Measurements from ENCODE around the gene MYO5B.

MYO5B gene

DNA sequence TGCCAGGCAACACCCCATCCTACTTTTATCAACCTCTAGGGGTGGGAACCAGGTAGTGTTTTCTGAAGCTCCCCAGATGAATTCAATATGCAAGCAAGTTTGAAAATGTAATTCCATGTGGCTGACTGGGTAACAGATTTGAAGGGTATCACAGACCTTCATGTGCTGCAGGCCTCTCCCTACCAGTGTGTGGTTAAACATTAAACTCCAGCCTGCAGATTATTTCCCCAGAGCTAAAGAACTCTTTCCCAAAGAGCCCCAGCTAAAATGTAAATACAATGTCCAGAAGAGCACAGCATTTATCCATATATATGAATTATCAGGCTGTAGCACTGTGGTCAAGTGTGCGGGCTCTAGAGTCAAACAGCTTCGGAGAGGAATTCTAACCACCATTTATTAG is 134.1 kb downstream of the MYO5B start:
- Histone ChIP-seq H2AFZ (ENCODE audit: low read length) (no peak overlapping the region), H3K14ac (ENCODE audit: low read length) (no peak overlapping the region), H2AK5ac (ENCODE audit: low read depth, low read length) (no peak overlapping the region), H2BK120ac (ENCODE audit: low read depth, low read length) (no peak overlapping the region), H3K4me3 (ENCODE audit: low read length in 2 of 2) (no peak overlapping the region), H2BK15ac (ENCODE audit: low read length) (no peak overlapping the region), H4K91ac (ENCODE audit: low read depth, low read length, poor library complexity) (no peak overlapping the region), H3K9ac (ENCODE audit: low read depth, low read length, poor library complexity) (no peak overlapping the region), H3K23ac (ENCODE audit: low read depth, low read length, poor library complexity) (no peak overlapping the region), H4K8ac (ENCODE audit: low read depth, low read length) (no peak overlapping the region), H3K9me3 (replicated peaks in 1 of 2; ENCODE audit: control insufficient read depth in 2 of 2, insufficient read depth in 1 of 2, low read depth in 1 of 2, low read length in 2 of 2) (no peaks in the 10 kb centered on the region), H2BK5ac (ENCODE audit: low read length) (no peak overlapping the region), H2BK12ac (ENCODE audit: low read length) (no peak overlapping the region), H3K4me2 (ENCODE audit: insufficient read depth, low read length, poor library complexity, severe bottlenecking) (no peak overlapping the region), H3K4me1 (ENCODE audit: control insufficient read depth in 2 of 2, insufficient read depth in 1 of 2, low read depth in 1 of 2, low read length in 2 of 2) (no peaks in the 10 kb centered on the region), H3K4ac (ENCODE audit: low read length) (no peak overlapping the region), H3K36me3 (replicated peaks in 1 of 2; ENCODE audit: control insufficient read depth in 2 of 2, insufficient read depth in 2 of 2, low read length in 2 of 2) (no peaks in the 10 kb centered on the region), H3K27me3 (ENCODE audit: control insufficient read depth in 3 of 3, insufficient read depth in 3 of 3, low read depth in 1 of 3, low read length in 3 of 3) (peaks cover 0 to 13% (median 0%) of the 10 kb centered on the region in 3 experiments), H3K79me1 (ENCODE audit: low read depth, low read length) (no peaks in the 10 kb centered on the region), H3K27ac (replicated peaks; ENCODE audit: low read length) (no peak overlapping the region), H3K18ac (ENCODE audit: low read length) (no peak overlapping the region)
- DNase-seq (ENCODE audit: low spot score), result no peak
- no CpG with 5 or more reads among the region's 2 CpGs for WGBS, 2 donors (ENCODE audit: extremely low coverage in 2 of 2, insufficient read length in 2 of 2, insufficient replicate concordance in 1 of 2)

DNA sequence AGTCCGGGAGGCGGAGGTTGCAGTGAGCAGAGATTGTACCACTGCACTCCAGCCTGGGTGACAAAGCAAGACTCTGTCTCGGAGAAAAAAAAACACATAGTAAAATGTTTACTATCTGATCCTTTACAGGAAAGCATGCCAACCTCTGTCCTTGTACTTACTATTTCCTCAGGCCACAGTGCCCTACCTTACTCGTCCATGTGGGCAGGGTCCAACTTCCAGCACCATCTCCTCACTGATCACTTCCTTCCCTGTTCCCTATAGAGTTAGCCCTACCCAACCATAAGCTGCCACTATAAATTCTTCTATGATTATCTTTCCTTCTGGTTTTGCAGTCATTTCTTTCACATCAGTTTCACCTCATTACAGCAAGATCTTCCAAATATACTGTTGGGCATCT is 136.2 kb downstream of the MYO5B start:
- Histone ChIP-seq H2BK120ac (ENCODE audit: low read depth, low read length) (no peak overlapping the region), H3K14ac (ENCODE audit: low read length) (no peak overlapping the region), H3K4me1 (ENCODE audit: control insufficient read depth in 2 of 2, insufficient read depth in 1 of 2, low read depth in 1 of 2, low read length in 2 of 2) (no peaks in the 10 kb centered on the region), H3K9ac (ENCODE audit: low read depth, low read length, poor library complexity) (no peak overlapping the region), H3K27ac (replicated peaks; ENCODE audit: low read length) (no peak overlapping the region), H3K23ac (ENCODE audit: low read depth, low read length, poor library complexity) (no peak overlapping the region), H3K4me3 (ENCODE audit: low read length in 2 of 2) (no peak overlapping the region), H4K8ac (ENCODE audit: low read depth, low read length) (no peak overlapping the region), H3K27me3 (ENCODE audit: control insufficient read depth in 3 of 3, insufficient read depth in 3 of 3, low read depth in 1 of 3, low read length in 3 of 3) (peaks cover 0 to 12% (median 0%) of the 10 kb centered on the region in 3 experiments), H3K4ac (ENCODE audit: low read length) (no peak overlapping the region), H3K9me3 (replicated peaks in 1 of 2; ENCODE audit: control insufficient read depth in 2 of 2, insufficient read depth in 1 of 2, low read depth in 1 of 2, low read length in 2 of 2) (no peaks in the 10 kb centered on the region), H3K79me1 (ENCODE audit: low read depth, low read length) (no peaks in the 10 kb centered on the region), H2BK15ac (ENCODE audit: low read length) (no peak overlapping the region), H4K91ac (ENCODE audit: low read depth, low read length, poor library complexity) (no peak overlapping the region), H3K18ac (ENCODE audit: low read length) (no peak overlapping the region), H2BK12ac (ENCODE audit: low read length) (no peak overlapping the region), H3K4me2 (ENCODE audit: insufficient read depth, low read length, poor library complexity, severe bottlenecking) (no peak overlapping the region), H2BK5ac (ENCODE audit: low read length) (no peak overlapping the region), H2AK5ac (ENCODE audit: low read depth, low read length) (no peak overlapping the region), H3K36me3 (replicated peaks in 1 of 2; ENCODE audit: control insufficient read depth in 2 of 2, insufficient read depth in 2 of 2, low read length in 2 of 2) (no peaks in the 10 kb centered on the region), H2AFZ (ENCODE audit: low read length) (no peak overlapping the region)
- no CpG with 5 or more reads among the region's 4 CpGs for WGBS, 2 donors (ENCODE audit: extremely low coverage in 2 of 2, insufficient read length in 2 of 2, insufficient replicate concordance in 1 of 2)
- DNase-seq (ENCODE audit: low spot score), result no peak

DNA sequence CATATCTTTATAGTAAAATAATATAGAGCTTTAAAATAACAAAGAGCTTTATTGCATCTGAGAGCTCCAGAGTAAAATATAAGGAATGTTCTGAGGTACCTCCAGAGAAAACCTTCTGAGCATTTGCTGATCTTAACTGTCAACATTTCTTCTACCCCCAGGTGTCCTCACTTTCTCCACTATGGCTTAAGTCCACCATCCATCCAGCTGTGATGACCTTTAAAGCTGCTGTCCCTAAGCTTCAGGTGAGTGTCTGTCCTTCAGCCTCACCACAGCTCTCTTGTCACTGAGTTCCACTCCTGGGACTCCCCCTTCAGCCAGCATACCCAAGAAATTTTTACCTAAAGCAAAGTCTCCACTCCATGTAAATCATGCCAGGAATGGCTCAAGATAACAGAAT is 137.9 kb downstream of the MYO5B start:
- no peak for DNase-seq (ENCODE audit: low spot score)
- Histone ChIP-seq H3K36me3 (replicated peaks in 1 of 2; ENCODE audit: control insufficient read depth in 2 of 2, insufficient read depth in 2 of 2, low read length in 2 of 2) (no peaks in the 10 kb centered on the region), H3K14ac (ENCODE audit: low read length) (no peak overlapping the region), H3K27ac (replicated peaks; ENCODE audit: low read length) (no peak overlapping the region), H3K4me2 (ENCODE audit: insufficient read depth, low read length, poor library complexity, severe bottlenecking) (no peak overlapping the region), H3K4ac (ENCODE audit: low read length) (no peak overlapping the region), H2BK12ac (ENCODE audit: low read length) (no peak overlapping the region), H3K4me1 (ENCODE audit: control insufficient read depth in 2 of 2, insufficient read depth in 1 of 2, low read depth in 1 of 2, low read length in 2 of 2) (no peaks in the 10 kb centered on the region), H4K91ac (ENCODE audit: low read depth, low read length, poor library complexity) (no peak overlapping the region), H2AK5ac (ENCODE audit: low read depth, low read length) (no peak overlapping the region), H3K18ac (ENCODE audit: low read length) (no peak overlapping the region), H3K9me3 (replicated peaks in 1 of 2; ENCODE audit: control insufficient read depth in 2 of 2, insufficient read depth in 1 of 2, low read depth in 1 of 2, low read length in 2 of 2) (no peaks in the 10 kb centered on the region), H2BK15ac (ENCODE audit: low read length) (no peak overlapping the region), H2BK5ac (ENCODE audit: low read length) (no peak overlapping the region), H3K27me3 (ENCODE audit: control insufficient read depth in 3 of 3, insufficient read depth in 3 of 3, low read depth in 1 of 3, low read length in 3 of 3) (peaks cover 0 to 5% (median 0%) of the 10 kb centered on the region in 3 experiments), H4K8ac (ENCODE audit: low read depth, low read length) (no peak overlapping the region), H2AFZ (ENCODE audit: low read length) (no peak overlapping the region), H3K79me1 (ENCODE audit: low read depth, low read length) (no peaks in the 10 kb centered on the region), H3K4me3 (ENCODE audit: low read length in 2 of 2) (no peak overlapping the region), H2BK120ac (ENCODE audit: low read depth, low read length) (no peak overlapping the region), H3K23ac (ENCODE audit: low read depth, low read length, poor library complexity) (no peak overlapping the region), H3K9ac (ENCODE audit: low read depth, low read length, poor library complexity) (no peak overlapping the region)

DNA sequence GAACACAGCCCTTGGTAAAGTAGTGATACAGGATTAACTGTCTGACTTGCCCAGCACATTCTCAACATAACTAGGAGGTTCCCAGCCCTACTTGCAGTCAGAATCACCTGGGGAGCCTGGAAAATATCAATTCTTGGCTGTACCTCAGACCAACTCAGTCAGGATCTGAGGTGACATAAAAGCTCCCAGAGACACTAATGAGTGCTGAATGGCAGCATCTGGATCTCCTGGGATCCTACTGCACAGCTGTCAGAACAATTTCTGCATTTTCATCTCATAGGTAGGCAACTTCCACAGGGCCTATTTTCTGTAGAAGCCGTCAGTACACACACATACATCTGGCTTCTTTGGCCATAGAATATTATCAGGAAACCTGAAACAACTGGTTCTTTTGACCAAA is 138.8 kb downstream of the MYO5B start:
- H3K4me3 ChIP-seq (ENCODE audit: low read length in 2 of 2), result no peak overlapping the region
- no peak overlapping the region for H2AFZ ChIP-seq (ENCODE audit: low read length)
- H4K91ac ChIP-seq (ENCODE audit: low read depth, low read length, poor library complexity), result no peak overlapping the region
- no peak overlapping the region for H2BK120ac ChIP-seq (ENCODE audit: low read depth, low read length)
- no peak overlapping the region for H2BK5ac ChIP-seq (ENCODE audit: low read length)
- no peak overlapping the region for H3K23ac ChIP-seq (ENCODE audit: low read depth, low read length, poor library complexity)
- no peak overlapping the region for H3K27ac ChIP-seq (replicated peaks; ENCODE audit: low read length)
- WGBS, 2 donors (ENCODE audit: extremely low coverage in 2 of 2, insufficient read length in 2 of 2, insufficient replicate concordance in 1 of 2), result no CpG with 5 or more reads among the region's 1 CpG
- no peaks in the 10 kb centered on the region for H3K79me1 ChIP-seq (ENCODE audit: low read depth, low read length)
- no peaks in the 10 kb centered on the region for H3K4me1 ChIP-seq (ENCODE audit: control insufficient read depth in 2 of 2, insufficient read depth in 1 of 2, low read depth in 1 of 2, low read length in 2 of 2)
- no peak for DNase-seq (ENCODE audit: low spot score)
- H3K4me2 ChIP-seq (ENCODE audit: insufficient read depth, low read length, poor library complexity, severe bottlenecking), result no peak overlapping the region
- no peak overlapping the region for H2AK5ac ChIP-seq (ENCODE audit: low read depth, low read length)
- H3K18ac ChIP-seq (ENCODE audit: low read length), result no peak overlapping the region
- no peak overlapping the region for H2BK15ac ChIP-seq (ENCODE audit: low read length)
- H3K27me3 ChIP-seq (ENCODE audit: control insufficient read depth in 3 of 3, insufficient read depth in 3 of 3, low read depth in 1 of 3, low read length in 3 of 3), result peaks cover 0 to 5% (median 0%) of the 10 kb centered on the region in 3 experiments
- H3K9ac ChIP-seq (ENCODE audit: low read depth, low read length, poor library complexity), result no peak overlapping the region
- H3K14ac ChIP-seq (ENCODE audit: low read length), result peak overlapping the region; percentile 21
- H2BK12ac ChIP-seq (ENCODE audit: low read length), result no peak overlapping the region
- H3K9me3 ChIP-seq (replicated peaks in 1 of 2; ENCODE audit: control insufficient read depth in 2 of 2, insufficient read depth in 1 of 2, low read depth in 1 of 2, low read length in 2 of 2), result no peaks in the 10 kb centered on the region
- H4K8ac ChIP-seq (ENCODE audit: low read depth, low read length), result no peak overlapping the region
- no peak overlapping the region for H3K4ac ChIP-seq (ENCODE audit: low read length)
- H3K36me3 ChIP-seq (replicated peaks in 1 of 2; ENCODE audit: control insufficient read depth in 2 of 2, insufficient read depth in 2 of 2, low read length in 2 of 2), result no peaks in the 10 kb centered on the region
